Right lobe of liver (tissue), 6 donors: ENCODE data around the gene LAPTM5. TPM values are rescaled to one million over a fixed set of nuclear protein-coding genes. Genes with fewer than 3 reads are reported as not detected.

ENCODE experiments used
- ATAC-seq, 4 donors: fragments of 200-7000 bp; cut with Tn5 transposase; one replicate each; pipeline ENCODE4 v1.9.1; 2020; ENCODE audit warnings: mild to moderate bottlenecking in 4 of 4, moderate library complexity in 4 of 4
- DNase-seq, 3 donors: peaks; one replicate each; pipeline ENCODE4 v3.0.0-alpha.2; 2020
- H3K27ac ChIP-seq, 3 donors: fragments of 200-600 bp; one replicate each; pipeline ENCODE4 v1.8.0; 2022
- H3K27me3 ChIP-seq, 2 donors: fragments of 200-600 bp; one replicate each; pipeline ENCODE4 v1.8.0; 2022
- H3K36me3 ChIP-seq, 4 donors: fragments of 200-600 bp; sonication (generic) in 1 of 4; one replicate each; pipeline versions ENCODE4 v1.5.1 to v1.8.0; 2017 to 2022; ENCODE audit warnings: control low read depth in 1 of 4
- H3K4me1 ChIP-seq, 4 donors: fragments of 200-600 bp; sonication (generic) in 1 of 4; one replicate each; pipeline versions ENCODE4 v1.5.1 to v1.8.0; 2017 to 2022; ENCODE audit warnings: control low read depth in 1 of 4
- H3K4me3 ChIP-seq, 3 donors: fragments of 200-600 bp; one replicate each; pipeline ENCODE4 v1.8.0; 2022
- H3K9me3 ChIP-seq, 4 donors: fragments of 200-600 bp; sonication (generic) in 1 of 4; one replicate each; pipeline versions ENCODE4 v1.5.1 to v1.8.0; 2017 to 2022; ENCODE audit warnings: control low read depth in 1 of 4
- CTCF ChIP-seq, 4 donors: fragments of 200-600 bp in 3 of 4; fragments of 450-650 bp in 1 of 4; IDR thresholded peaks; one replicate each; pipeline versions ENCODE4 v1.5.1 to v1.8.0; 2016 to 2022; ENCODE audit warnings: antibody characterized with exemption in 4 of 4, mild to moderate bottlenecking in 2 of 4
- POLR2A ChIP-seq: fragments of 450-650 bp; IDR thresholded peaks from one replicate; pipeline ENCODE4 v1.6.1; 2017; ENCODE audit warnings: antibody characterized with exemption, mild to moderate bottlenecking
- WGBS: methylation state at CpG from one replicate; pipeline ENCODE4 v1.1.6; 2018; ENCODE audit warnings: low coverage, low lambda C conversion rate; ENCODE audit not compliant: insufficient coverage; ENCODE audit errors: missing lambda C conversion rate; 5-methylcytosine and 5-hydroxymethylcytosine counted together
- intact Hi-C, 2 donors: fragments of 100-400 bp; cut with DNase I; formaldehyde crosslinking; loops; one replicate each; pipeline versions ENCODE4 v1.11.2 to v1.14.1; 2022
- total RNA-seq, 6 experiments: library from RNA; depleted of rRNA in 2 of 6; stranded (reverse); fragments of >200 nt in 2 of 6; fragmentation: NEBNext Ultra II Directional in 3 of 6; extraction: Animal tissue kit (Norgen Biotek cat#: 25700) in 3 of 6; gene quantifications; one replicate each; pipeline versions ENCODE4 v1.1.0 to v1.2.4, GENCODE V29; 2016 to 2023
- donor health status: DM: no; HTN: yes; CAD: no.
- donor health status: DM: no; HTN: no; CAD: no.
- donor health status: DM: no; HTN: no; CAD: no.
- donor health status: DM: no; HTN: yes; CAD: no.
- donor health status: DM: no; HTN: yes; CAD: no.

Gene LAPTM5
- total RNA-seq, 6 experiments from 2014 or later = 21.2 to 81.0 (median 29.8) TPM

GRCh38 chr1:30692948-30693301 lies 64.6 kb downstream of the LAPTM5 start:
- H3K27me3 ChIP-seq = no peaks in the 10 kb centered on the region
- intact Hi-C loops = loop anchor here in 1 of 2 donors (10.0 kb wide), 1 partner anchor 888 kb away; no protein-coding TSS in a partner anchor
- H3K4me1 ChIP-seq = no peaks in the 10 kb centered on the region
- WGBS = 18% methylated on average over 4 of the region's 7 CpGs
- peak in 1 of 3 donors; percentile 18 for DNase-seq
- no peak for ATAC-seq
- TF ChIP-seq POLR2A = no peak
- TF ChIP-seq CTCF (IDR thresholded peaks at IDR 0.05) = no peak
- no peaks in the 10 kb centered on the region for H3K36me3 ChIP-seq
- no peak overlapping the region for H3K4me3 ChIP-seq
- H3K9me3 ChIP-seq = no peaks in the 10 kb centered on the region
- no peak overlapping the region for H3K27ac ChIP-seq

GRCh38 chr1:30692201-30692947 lies 65.2 kb downstream of the LAPTM5 start:
- Histone ChIP-seq H3K27ac (no peak overlapping the region), H3K4me1 (no peaks in the 10 kb centered on the region), H3K27me3 (no peaks in the 10 kb centered on the region), H3K36me3 (no peaks in the 10 kb centered on the region), H3K9me3 (no peaks in the 10 kb centered on the region), H3K4me3 (no peak overlapping the region)
- intact Hi-C loops = loop anchor here in 1 of 2 donors (10.0 kb wide), 1 partner anchor 888 kb away; no protein-coding TSS in a partner anchor
- DNase-seq = peak in 1 of 3 donors; percentile 13
- no peak for TF ChIP-seq CTCF (IDR thresholded peaks at IDR 0.05)
- 50% methylated on average over 4 of the region's 7 CpGs for WGBS
- no peak for ATAC-seq

GRCh38 chr1:30691480-30691879 lies 66.1 kb downstream of the LAPTM5 start:
- no peak for TF ChIP-seq CTCF (IDR thresholded peaks at IDR 0.05)
- Histone ChIP-seq H3K36me3 (no peaks in the 10 kb centered on the region), H3K4me1 (no peaks in the 10 kb centered on the region), H3K27ac (no peak overlapping the region), H3K27me3 (no peaks in the 10 kb centered on the region), H3K4me3 (no peak overlapping the region), H3K9me3 (no peaks in the 10 kb centered on the region)
- ATAC-seq = no peak
- 48% methylated on average over 5 of the region's 5 CpGs for WGBS
- intact Hi-C loops = loop anchor here in 1 of 2 donors (10.0 kb wide), 1 partner anchor 887 kb away; no protein-coding TSS in a partner anchor
- DNase-seq = no peak

GRCh38 chr1:30689901-30690645 lies 67.5 kb downstream of the LAPTM5 start:
- WGBS = 37% methylated on average over 4 of the region's 7 CpGs
- no peak for TF ChIP-seq POLR2A
- no peak for TF ChIP-seq CTCF (IDR thresholded peaks at IDR 0.05)
- Histone ChIP-seq H3K4me3 (no peak overlapping the region), H3K36me3 (no peaks in the 10 kb centered on the region), H3K9me3 (no peaks in the 10 kb centered on the region), H3K27me3 (no peaks in the 10 kb centered on the region), H3K27ac (no peak overlapping the region), H3K4me1 (no peaks in the 10 kb centered on the region)
- DNase-seq (no peak), ATAC-seq (no peak)
- intact Hi-C loops = loop anchor here in 1 of 2 donors (10.0 kb wide), 1 partner anchor 885 kb away; no protein-coding TSS in a partner anchor
